Liver (tissue), 9 donors: ENCODE data around the gene PLVAP. TPM values are rescaled to one million over a fixed set of nuclear protein-coding genes. Genes with fewer than 3 reads are reported as not detected.

ENCODE experiments used
- DNase-seq: peaks from one replicate; pipeline ENCODE4 v3.0.0-alpha.2; 2017; ENCODE audit warnings: low spot score
- H3K27ac ChIP-seq, 2 donors: one replicate each; pipeline ENCODE4 v1.7.0; 2013; ENCODE audit warnings: inconsistent platforms in 2 of 2, low read length in 2 of 2, control low read depth in 1 of 2, low read depth in 1 of 2, mild to moderate bottlenecking in 1 of 2
- H3K27me3 ChIP-seq, 4 donors: one replicate each; pipeline versions ENCODE4 v1.6.1 to v1.7.0; 2013; ENCODE audit warnings: low read length in 3 of 4, inconsistent platforms in 1 of 4, mild to moderate bottlenecking in 1 of 4, moderate library complexity in 1 of 4; ENCODE audit not compliant: control insufficient read depth in 4 of 4, insufficient read depth in 4 of 4
- H3K36me3 ChIP-seq, 4 donors: one replicate each; pipeline versions ENCODE4 v1.6.1 to v1.7.0; 2013; ENCODE audit warnings: low read length in 3 of 4, mild to moderate bottlenecking in 3 of 4, low read depth in 1 of 4, moderate library complexity in 1 of 4; ENCODE audit not compliant: control insufficient read depth in 4 of 4, insufficient read depth in 3 of 4
- H3K4me1 ChIP-seq, 4 donors: one replicate each; pipeline versions ENCODE4 v1.6.1 to v1.7.0; 2013; ENCODE audit warnings: low read length in 3 of 4, mild to moderate bottlenecking in 3 of 4, moderate library complexity in 1 of 4; ENCODE audit not compliant: control insufficient read depth in 4 of 4, insufficient read depth in 4 of 4
- H3K4me3 ChIP-seq, 3 donors: one replicate each; pipeline versions ENCODE4 v1.6.1 to v1.7.0; 2013; ENCODE audit warnings: low read length in 3 of 3, control low read depth in 1 of 3, low read depth in 1 of 3, mild to moderate bottlenecking in 1 of 3
- H3K9ac ChIP-seq, 2 donors: one replicate each; pipeline ENCODE4 v1.7.0; 2013; ENCODE audit warnings: low read length in 2 of 2, mild to moderate bottlenecking in 2 of 2, moderate library complexity in 2 of 2, control low read depth in 1 of 2, low read depth in 1 of 2
- H3K9me3 ChIP-seq, 4 donors: one replicate each; pipeline versions ENCODE4 v1.6.1 to v1.7.0; 2013; ENCODE audit warnings: low read length in 3 of 4; ENCODE audit not compliant: control insufficient read depth in 4 of 4
- EGR1 ChIP-seq, 2 donors: IDR thresholded peaks; 2 replicates each; pipeline ENCODE4 v1.6.1; 2016 to 2018; ENCODE audit warnings: antibody characterized with exemption in 2 of 2, low read depth in 2 of 2
- HNF4A ChIP-seq, 2 donors: conservative IDR thresholded peaks; 2 replicates each; pipeline ENCODE4 v1.6.1; 2016; ENCODE audit warnings: antibody characterized with exemption in 2 of 2, mild to moderate bottlenecking in 2 of 2
- NR2F2 ChIP-seq: IDR thresholded peaks from 2 replicates; pipeline ENCODE4 v1.6.1; 2016; ENCODE audit warnings: antibody characterized with exemption
- SP1 ChIP-seq: IDR thresholded peaks from 2 replicates; pipeline ENCODE4 v1.6.1; 2018; ENCODE audit warnings: antibody characterized with exemption, mild to moderate bottlenecking
- TAF1 ChIP-seq: conservative IDR thresholded peaks from 2 replicates; pipeline ENCODE4 v1.6.1; 2016; ENCODE audit warnings: antibody characterized with exemption, mild to moderate bottlenecking
- YY1 ChIP-seq: IDR thresholded peaks from 2 replicates; pipeline ENCODE4 v1.6.1; 2016; ENCODE audit warnings: antibody characterized with exemption, mild to moderate bottlenecking
- WGBS: extraction: QIAGEN DNeasy Blood & Tissue Kit; methylation state at CpG from one replicate; pipeline ENCODE4 v1.1.7; 2013; 5-methylcytosine and 5-hydroxymethylcytosine counted together
- polyA plus RNA-seq, 2 donors: library from polyadenylated mRNA; stranded (reverse) in 1 of 2; unstranded in 1 of 2; fragments of 200-250 nt in 1 of 2; fragments of >200 nt in 1 of 2; fragmentation: Nextera tagmentation in 1 of 2; extraction: Ambion mirVana in 1 of 2; gene quantifications; one replicate each; pipeline versions ENCODE4 v1.2.1 to v1.2.3, GENCODE V29; 2013 to 2015
- total RNA-seq, 2 donors: library from RNA; depleted of rRNA; stranded (reverse); fragments of >200 nt; gene quantifications; one replicate each; pipeline ENCODE4 v1.2.3, GENCODE V29; 2014
- TF ChIP-seq, protein P1 (sequence below): IDR thresholded peaks from 2 replicates; pipeline ENCODE4 v1.6.1; 2016; ENCODE audit warnings: antibody characterized with exemption, mild to moderate bottlenecking
- TF ChIP-seq, protein P2 (sequence below): IDR thresholded peaks from 2 replicates; pipeline ENCODE4 v1.6.1; 2016; ENCODE audit warnings: antibody characterized with exemption
- donor health status: healthy.
- donor health status: healthy.
- donor health status: healthy.
- donor health status: healthy.
- donor health status: healthy.

The PLVAP gene
- total and polyA plus RNA-seq, 4 donors: 4.2 to 11.8 (median 8.6) TPM

GRCh38 chr19:17307876-17308377 is 69.2 kb downstream of the PLVAP start:
- H3K9ac ChIP-seq: no peak overlapping the region
- peaks cover 0 to 3% (median 0%) of the 10 kb centered on the region in 4 donors for H3K36me3 ChIP-seq
- no peak overlapping the region for H3K27ac ChIP-seq
- H3K27me3 ChIP-seq: no peaks in the 10 kb centered on the region
- H3K4me3 ChIP-seq: no peak overlapping the region
- H3K4me1 ChIP-seq: peaks cover 6 to 61% (median 44%) of the 10 kb centered on the region in 4 donors
- no peak for DNase-seq
- WGBS: 90% methylated on average over 8 of the region's 8 CpGs
- no peaks in the 10 kb centered on the region for H3K9me3 ChIP-seq
- TF ChIP-seq, protein P1, sequence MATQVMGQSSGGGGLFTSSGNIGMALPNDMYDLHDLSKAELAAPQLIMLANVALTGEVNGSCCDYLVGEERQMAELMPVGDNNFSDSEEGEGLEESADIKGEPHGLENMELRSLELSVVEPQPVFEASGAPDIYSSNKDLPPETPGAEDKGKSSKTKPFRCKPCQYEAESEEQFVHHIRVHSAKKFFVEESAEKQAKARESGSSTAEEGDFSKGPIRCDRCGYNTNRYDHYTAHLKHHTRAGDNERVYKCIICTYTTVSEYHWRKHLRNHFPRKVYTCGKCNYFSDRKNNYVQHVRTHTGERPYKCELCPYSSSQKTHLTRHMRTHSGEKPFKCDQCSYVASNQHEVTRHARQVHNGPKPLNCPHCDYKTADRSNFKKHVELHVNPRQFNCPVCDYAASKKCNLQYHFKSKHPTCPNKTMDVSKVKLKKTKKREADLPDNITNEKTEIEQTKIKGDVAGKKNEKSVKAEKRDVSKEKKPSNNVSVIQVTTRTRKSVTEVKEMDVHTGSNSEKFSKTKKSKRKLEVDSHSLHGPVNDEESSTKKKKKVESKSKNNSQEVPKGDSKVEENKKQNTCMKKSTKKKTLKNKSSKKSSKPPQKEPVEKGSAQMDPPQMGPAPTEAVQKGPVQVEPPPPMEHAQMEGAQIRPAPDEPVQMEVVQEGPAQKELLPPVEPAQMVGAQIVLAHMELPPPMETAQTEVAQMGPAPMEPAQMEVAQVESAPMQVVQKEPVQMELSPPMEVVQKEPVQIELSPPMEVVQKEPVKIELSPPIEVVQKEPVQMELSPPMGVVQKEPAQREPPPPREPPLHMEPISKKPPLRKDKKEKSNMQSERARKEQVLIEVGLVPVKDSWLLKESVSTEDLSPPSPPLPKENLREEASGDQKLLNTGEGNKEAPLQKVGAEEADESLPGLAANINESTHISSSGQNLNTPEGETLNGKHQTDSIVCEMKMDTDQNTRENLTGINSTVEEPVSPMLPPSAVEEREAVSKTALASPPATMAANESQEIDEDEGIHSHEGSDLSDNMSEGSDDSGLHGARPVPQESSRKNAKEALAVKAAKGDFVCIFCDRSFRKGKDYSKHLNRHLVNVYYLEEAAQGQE: no peak
- no peak for TF ChIP-seq HNF4A (conservative IDR thresholded peaks at IDR 0.05)
- TF ChIP-seq NR2F2: no peak

GRCh38 chr19:17306285-17306714 is 70.8 kb downstream of the PLVAP start:
- 4% methylated on average over 28 of the region's 28 CpGs for WGBS
- Histone ChIP-seq H3K27ac (peak overlapping the region; percentile 88 to 93), H3K9me3 (no peaks in the 10 kb centered on the region), H3K27me3 (no peaks in the 10 kb centered on the region), H3K4me3 (peak overlapping the region; percentile 78 to 94 (median 81)), H3K36me3 (no peaks in the 10 kb centered on the region), H3K4me1 (peaks cover 10 to 61% (median 48%) of the 10 kb centered on the region in 4 donors), H3K9ac (peak overlapping the region; percentile 68 to 79)
- DNase-seq: no peak
- TF ChIP-seq YY1 (peak; percentile 11), HNF4A (conservative IDR thresholded peaks at IDR 0.05) (peak; percentile 80 to 85), EGR1 (IDR thresholded peaks at IDR 0.05; ENCODE audit: low read depth in 2 of 2) (no peak), TAF1 (peak; percentile 41), SP1 (peak; percentile 33)
- TF ChIP-seq, protein P2, sequence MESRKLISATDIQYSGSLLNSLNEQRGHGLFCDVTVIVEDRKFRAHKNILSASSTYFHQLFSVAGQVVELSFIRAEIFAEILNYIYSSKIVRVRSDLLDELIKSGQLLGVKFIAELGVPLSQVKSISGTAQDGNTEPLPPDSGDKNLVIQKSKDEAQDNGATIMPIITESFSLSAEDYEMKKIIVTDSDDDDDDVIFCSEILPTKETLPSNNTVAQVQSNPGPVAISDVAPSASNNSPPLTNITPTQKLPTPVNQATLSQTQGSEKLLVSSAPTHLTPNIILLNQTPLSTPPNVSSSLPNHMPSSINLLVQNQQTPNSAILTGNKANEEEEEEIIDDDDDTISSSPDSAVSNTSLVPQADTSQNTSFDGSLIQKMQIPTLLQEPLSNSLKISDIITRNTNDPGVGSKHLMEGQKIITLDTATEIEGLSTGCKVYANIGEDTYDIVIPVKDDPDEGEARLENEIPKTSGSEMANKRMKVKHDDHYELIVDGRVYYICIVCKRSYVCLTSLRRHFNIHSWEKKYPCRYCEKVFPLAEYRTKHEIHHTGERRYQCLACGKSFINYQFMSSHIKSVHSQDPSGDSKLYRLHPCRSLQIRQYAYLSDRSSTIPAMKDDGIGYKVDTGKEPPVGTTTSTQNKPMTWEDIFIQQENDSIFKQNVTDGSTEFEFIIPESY: no peak
- TF ChIP-seq, protein P1: peak; percentile 60
